K562 (cell line): ENCODE results near the gene STIL. TPM values are rescaled to one million over a fixed set of nuclear protein-coding genes. Genes with fewer than 3 reads are reported as not detected.

ENCODE experiments used
- ARID2 ChIP-seq: fragments of 450-650 bp; IDR thresholded peaks from 2 replicates; pipeline ENCODE4 v1.6.1; 2017; ENCODE audit warnings: antibody characterized with exemption, mild to moderate bottlenecking
- ARID3A ChIP-seq: IDR thresholded peaks from 2 replicates; pipeline ENCODE4 v1.6.1; 2012; ENCODE audit warnings: low read depth, low read length, improper control_type of control experiment, borderline replicate concordance
- BRD4 ChIP-seq: fragments of 200-600 bp; sonication (generic); IDR thresholded peaks from 2 replicates; pipeline ENCODE4 v1.6.1; 2017; ENCODE audit warnings: inconsistent platforms
- ELF1 ChIP-seq: fragments of 200-800 bp; sonication (Bioruptor generic); IDR thresholded peaks from 2 replicates; pipeline ENCODE4 v1.6.1; 2016; ENCODE audit warnings: missing genetic modification characterization, missing compliant biosample characterization
- ELF2 ChIP-seq: fragments of 250-450 bp; sonication (Bioruptor Pico); IDR thresholded peaks from 2 replicates; pipeline ENCODE4 v1.5.0; 2021; ENCODE audit warnings: mild to moderate bottlenecking
- ETV1 ChIP-seq: fragments of 450-650 bp; conservative IDR thresholded peaks from 2 replicates; pipeline ENCODE4 v1.6.1; 2016; ENCODE audit warnings: missing genetic modification characterization, control low read depth, low read depth, missing compliant biosample characterization
- MNT ChIP-seq, 2 experiments: fragments of 450-650 bp; conservative IDR thresholded peaks; 2 replicates each; pipeline ENCODE4 v1.6.1; 2017; ENCODE audit warnings: mild to moderate bottlenecking in 2 of 2, moderate library complexity in 2 of 2
- POLR2B ChIP-seq: fragments of 450-650 bp; IDR thresholded peaks from 2 replicates; pipeline ENCODE4 v1.6.1; 2018; ENCODE audit warnings: low read depth; ENCODE audit not compliant: partially characterized antibody
- POLR2H ChIP-seq: IDR thresholded peaks from 2 replicates; pipeline ENCODE4 v1.6.1; 2016; ENCODE audit warnings: missing genetic modification characterization, low read depth, mild to moderate bottlenecking, control low read depth, missing compliant biosample characterization, moderate library complexity
- PRMT5 ChIP-seq: sonication (generic); formaldehyde crosslinking; IDR thresholded peaks from 2 replicates; pipeline ENCODE4 v1.5.0; 2020; ENCODE audit warnings: missing genetic modification reagents
- RBFOX2 ChIP-seq: fragments of 200-400 bp; formaldehyde crosslinking; IDR thresholded peaks from 2 replicates; pipeline ENCODE4 v1.6.1; 2017; ENCODE audit warnings: low read depth, mild to moderate bottlenecking, low read length, moderate library complexity
- SIN3B ChIP-seq: fragments of 450-650 bp; IDR thresholded peaks from 2 replicates; pipeline ENCODE4 v1.6.1; 2017; ENCODE audit warnings: low read depth, mild to moderate bottlenecking, moderate library complexity
- STAT5A ChIP-seq: IDR thresholded peaks from 2 replicates; pipeline ENCODE4 v1.6.1; 2012; ENCODE audit warnings: low read length, inconsistent platforms, borderline replicate concordance
- ZBTB26 ChIP-seq: fragments of 450-650 bp; formaldehyde crosslinking; IDR thresholded peaks from 2 replicates; pipeline ENCODE4 v1.4.0; 2022; ENCODE audit warnings: missing genetic modification characterization
- ZNF12 ChIP-seq: sonication (generic); formaldehyde crosslinking; IDR thresholded peaks from 2 replicates; pipeline ENCODE4 v1.4.0; 2020; ENCODE audit warnings: mild to moderate bottlenecking, missing genetic modification reagents
- ZNF41 ChIP-seq: fragments of 250-450 bp; sonication (Bioruptor Pico); conservative IDR thresholded peaks from 2 replicates; pipeline ENCODE4 v1.4.0; 2020; ENCODE audit warnings: mild to moderate bottlenecking
- ZNF639 ChIP-seq, 2 experiments: fragments of 200-800 bp in 1 of 2; sonication (Bioruptor generic) in 1 of 2; sonication (generic) in 1 of 2; formaldehyde crosslinking in 1 of 2; IDR thresholded peaks in 1 of 2; conservative IDR thresholded peaks in 1 of 2; 2 replicates each; pipeline versions ENCODE4 v1.5.0 to v1.6.1; 2016 to 2020; ENCODE audit warnings: missing compliant biosample characterization in 1 of 2, missing genetic modification characterization in 1 of 2, missing genetic modification reagents in 1 of 2
- ZNF717 ChIP-seq: fragments of 250-450 bp; sonication (Bioruptor Pico); IDR thresholded peaks from 2 replicates; pipeline ENCODE4 v1.5.0; 2021
- polyA plus RNA-seq, 8 experiments: library from polyadenylated mRNA; depleted of rRNA in 4 of 8; stranded (reverse) in 5 of 8; unstranded in 3 of 8; fragments of >200 nt; fragmentation: Nextera tagmentation in 2 of 8; fragmentation: Illumina TruSeq in 1 of 8; extraction: Ambion mirVana in 2 of 8; extraction: Trizol in 1 of 8; gene quantifications; 2 replicates each; pipeline versions ENCODE4 v1.2.1 to v1.2.3, GENCODE V29; 2011 to 2014; ENCODE audit warnings: inconsistent platforms in 1 of 8, missing spikeins in 1 of 8
- total RNA-seq, 7 experiments: library from RNA; depleted of rRNA in 6 of 7; stranded (reverse); fragments of >200 nt in 6 of 7; fragmentation: Illumina TruSeq in 2 of 7; extraction: Trizol in 2 of 7; gene quantifications; 2 replicates each; pipeline versions ENCODE4 v1.2.1 to v1.2.3, GENCODE V29; 2011 to 2021; ENCODE audit warnings: low replicate concordance in 1 of 7

Gene STIL
- total and polyA plus RNA-seq, 9 of the 15 experiments (the other 6 are each of a cell fraction or from before 2014, with no cell fraction given) = 10.5 to 77.4 (median 39.6) TPM

- TF ChIP-seq ZNF639 (CRISPR knock-in tag; conservative IDR thresholded peaks at IDR 0.05 in 1 of 2, IDR thresholded peaks at IDR 0.05 in 1 of 2) (peak in 1 of 2 experiments; percentile 17; a peak in 1 of 4 replicates), SIN3B (no peak), ARID3A (no peak), ZNF12 (no peak), RBFOX2 (no peak), ZBTB26 (CRISPR knock-in tag) (0 out of 2 replicates have a peak, but pooled peaks have one; percentile 80), ETV1 (peak; percentile 64), STAT5A (no peak), ELF2 (CRISPR knock-in tag) (peak; percentile 62), MNT (conservative IDR thresholded peaks at IDR 0.05) (no peak), PRMT5 (no peak), POLR2B (peak; percentile 62), ZNF41 (CRISPR knock-in tag) (0 out of 2 replicates have a peak, but pooled peaks have one; percentile 40), POLR2H (no peak), BRD4 (peak; percentile 80; the same call in 1 of the 2 replicates), ARID2 (no peak), ZNF717 (CRISPR knock-in tag) (no peak), ELF1 (tag) (peak; percentile 63)
Measured at GRCh38 chr1:47334765-47335435, 21.0 kb upstream of the STIL start (continued).
